Hepatocyte (in vitro differentiated cells): Measurements from ENCODE around the gene XIRP1.

Experiments used
- EZH2 ChIP-seq: fragments of 200-600 bp; sonication (generic); IDR thresholded peaks from 2 replicates; pipeline ENCODE4 v1.6.1; 2016; ENCODE audit warnings: antibody characterized with exemption, mild to moderate bottlenecking, borderline replicate concordance
- EZH2phosphoT487 ChIP-seq: fragments of 200-600 bp; sonication (generic); IDR thresholded peaks from one replicate; pipeline ENCODE4 v1.6.1; 2018; ENCODE audit warnings: antibody characterized with exemption, mild to moderate bottlenecking, low read depth, moderate library complexity; ENCODE audit not compliant: unreplicated experiment, severe bottlenecking
- TF ChIP-seq, protein P1 (sequence below): fragments of 200-600 bp; sonication (generic); IDR thresholded peaks from 2 replicates; pipeline ENCODE4 v1.5.1; 2016; ENCODE audit warnings: antibody characterized with exemption, mild to moderate bottlenecking; ENCODE audit not compliant: poor library complexity

DNA sequence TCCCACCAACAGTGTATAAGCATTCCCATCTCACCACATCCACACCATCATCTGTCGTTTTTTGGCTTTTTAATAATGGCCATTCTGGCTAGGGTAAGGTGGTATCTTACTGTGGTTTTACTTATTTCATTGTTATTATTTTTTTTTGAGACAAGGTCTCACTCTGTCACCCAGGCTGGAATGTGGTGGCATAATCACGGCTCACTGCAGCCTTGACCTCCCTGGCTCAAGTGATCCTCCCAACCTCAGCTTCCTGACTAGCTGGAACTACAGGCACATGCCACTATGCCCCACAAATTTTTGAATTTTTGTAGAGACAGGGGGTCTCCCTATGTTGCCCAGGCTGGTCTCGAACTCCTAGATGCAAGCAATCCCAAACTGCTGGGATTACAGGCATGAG, 28.0 kb downstream of the XIRP1 start:
- TF ChIP-seq, protein P1, sequence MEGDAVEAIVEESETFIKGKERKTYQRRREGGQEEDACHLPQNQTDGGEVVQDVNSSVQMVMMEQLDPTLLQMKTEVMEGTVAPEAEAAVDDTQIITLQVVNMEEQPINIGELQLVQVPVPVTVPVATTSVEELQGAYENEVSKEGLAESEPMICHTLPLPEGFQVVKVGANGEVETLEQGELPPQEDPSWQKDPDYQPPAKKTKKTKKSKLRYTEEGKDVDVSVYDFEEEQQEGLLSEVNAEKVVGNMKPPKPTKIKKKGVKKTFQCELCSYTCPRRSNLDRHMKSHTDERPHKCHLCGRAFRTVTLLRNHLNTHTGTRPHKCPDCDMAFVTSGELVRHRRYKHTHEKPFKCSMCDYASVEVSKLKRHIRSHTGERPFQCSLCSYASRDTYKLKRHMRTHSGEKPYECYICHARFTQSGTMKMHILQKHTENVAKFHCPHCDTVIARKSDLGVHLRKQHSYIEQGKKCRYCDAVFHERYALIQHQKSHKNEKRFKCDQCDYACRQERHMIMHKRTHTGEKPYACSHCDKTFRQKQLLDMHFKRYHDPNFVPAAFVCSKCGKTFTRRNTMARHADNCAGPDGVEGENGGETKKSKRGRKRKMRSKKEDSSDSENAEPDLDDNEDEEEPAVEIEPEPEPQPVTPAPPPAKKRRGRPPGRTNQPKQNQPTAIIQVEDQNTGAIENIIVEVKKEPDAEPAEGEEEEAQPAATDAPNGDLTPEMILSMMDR, result no peak
- TF ChIP-seq EZH2phosphoT487, result no peak
- TF ChIP-seq EZH2, result no peak
